ENCODE measurements around the gene SDR42E1. TPM values are rescaled to one million over a fixed set of nuclear protein-coding genes. Genes with fewer than 3 reads are reported as not detected.

Gene SDR42E1
- total and polyA plus RNA-seq, 12 donors: 0.36 to 1.6 (median 1.0) TPM

GRCh38 chr16:82047374-82047773 is 36.1 kb upstream of the SDR42E1 start:
- DNase-seq (no peak), ATAC-seq (no peak)
- 92 to 96% methylated on average over 2 of the region's 2 CpGs for WGBS, 2 donors
- intact Hi-C loops (cut with DNase I): no loop called here
- H3K27ac ChIP-seq: no peak overlapping the region
- no peak overlapping the region for H3K4me3 ChIP-seq
- H3K4me1 ChIP-seq: no peaks in the 10 kb centered on the region
- H3K27me3 ChIP-seq: peaks cover 0 to 35% (median 18%) of the 10 kb centered on the region in 7 donors
- H3K9me3 ChIP-seq: no peaks in the 10 kb centered on the region
- H3K36me3 ChIP-seq: no peaks in the 10 kb centered on the region
- no peak for TF ChIP-seq CTCF (IDR thresholded peaks at IDR 0.05)

GRCh38 chr16:82046941-82047340 is 35.7 kb upstream of the SDR42E1 start:
- DNase-seq (no peak), ATAC-seq (no peak)
- Histone ChIP-seq H3K27me3 (peaks cover 0 to 34% (median 18%) of the 10 kb centered on the region in 7 donors), H3K36me3 (no peaks in the 10 kb centered on the region), H3K4me1 (no peaks in the 10 kb centered on the region), H3K9me3 (no peaks in the 10 kb centered on the region), H3K4me3 (no peak overlapping the region), H3K27ac (no peak overlapping the region)
- 98% methylated on average over 2 of the region's 2 CpGs for WGBS, 2 donors
- intact Hi-C loops (cut with DNase I): no loop called here
- no peak for TF ChIP-seq CTCF (IDR thresholded peaks at IDR 0.05)

- H3K27me3 ChIP-seq: peaks cover 0 to 30% (median 18%) of the 10 kb centered on the region in 7 donors
These were observed 35.3 kb upstream of the SDR42E1 start for GRCh38 chr16:82046541-82046940.

GRCh38 chr16:82045465-82045864 is 34.2 kb upstream of the SDR42E1 start:
- Histone ChIP-seq H3K4me1 (no peaks in the 10 kb centered on the region), H3K9me3 (no peaks in the 10 kb centered on the region), H3K27me3 (peaks cover 0 to 21% (median 10%) of the 10 kb centered on the region in 7 donors), H3K4me3 (no peak overlapping the region), H3K36me3 (no peaks in the 10 kb centered on the region), H3K27ac (no peak overlapping the region)
- DNase-seq: no peak
- WGBS, 2 donors: 59 to 90% methylated on average over 2 of the region's 2 CpGs
- no peak for TF ChIP-seq CTCF (IDR thresholded peaks at IDR 0.05)
- ATAC-seq: no peak
- intact Hi-C loops (cut with DNase I): no loop called here

More at GRCh38 chr16:82046541-82046940, 35.3 kb upstream of the SDR42E1 start:
- 87 to 91% methylated on average over 4 of the region's 4 CpGs for WGBS, 2 donors
- no peak for TF ChIP-seq CTCF (IDR thresholded peaks at IDR 0.05)
- Histone ChIP-seq H3K4me3 (no peak overlapping the region), H3K27ac (no peak overlapping the region), H3K9me3 (no peaks in the 10 kb centered on the region), H3K4me1 (no peaks in the 10 kb centered on the region), H3K36me3 (no peaks in the 10 kb centered on the region)
- DNase-seq: no peak
- intact Hi-C loops (cut with DNase I): no loop called here
- ATAC-seq: no peak

Data from heart right ventricle (tissue), 16 donors.